GM18519 (cell line): ENCODE measurements around the gene ST8SIA1.
"Not testable (repeated sequence)": the region's sequence is repeated elsewhere in the genome, so short reads cannot be mapped to it uniquely, and the experiment has no call there.

Source experiments
- ATAC-seq: cut with Tn5 transposase; IDR thresholded peaks from one replicate; pipeline ENCODE4 v1.9.1; 2021; ENCODE audit warnings: mild to moderate bottlenecking, moderate library complexity; ENCODE audit not compliant: unreplicated experiment, low FRiP score

ST8SIA1 gene

GRCh38 chr12:22196236-22196635, 138.3 kb downstream of the ST8SIA1 start:
- no peak for ATAC-seq

- no peak for ATAC-seq
Observed at GRCh38 chr12:22190969-22191368, 143.5 kb downstream of the ST8SIA1 start.

- no peak for ATAC-seq
Observed at GRCh38 chr12:22188431-22188830, 146.1 kb downstream of the ST8SIA1 start.

GRCh38 chr12:22180705-22181104, 153.8 kb downstream of the ST8SIA1 start:
- ATAC-seq: no peak

- ATAC-seq: no peak
Observed at GRCh38 chr12:22173177-22173576, 161.3 kb downstream of the ST8SIA1 start.

GRCh38 chr12:22172501-22172900, 162.0 kb downstream of the ST8SIA1 start:
- ATAC-seq: no peak

GRCh38 chr12:22169376-22169775, 165.1 kb downstream of the ST8SIA1 start:
- ATAC-seq: no peak

GRCh38 chr12:22164139-22164538, 170.4 kb downstream of the ST8SIA1 start:
- no peak for ATAC-seq

GRCh38 chr12:22163594-22163993, 170.9 kb downstream of the ST8SIA1 start:
- ATAC-seq: no peak

- ATAC-seq: no peak
Observed at GRCh38 chr12:22160396-22161003, 174.0 kb downstream of the ST8SIA1 start.

GRCh38 chr12:22149286-22149685, 185.2 kb downstream of the ST8SIA1 start:
- ATAC-seq: not testable (repeated sequence)

GRCh38 chr12:22146686-22147085, 187.8 kb downstream of the ST8SIA1 start:
- not testable (repeated sequence) for ATAC-seq
